ENCODE measurements around the gene ODF2. TPM values are rescaled to one million over a fixed set of nuclear protein-coding genes. Genes with fewer than 3 reads are reported as not detected.

ODF2 gene
- total and polyA plus RNA-seq, 2 experiments from 2014 or later, result 17.5 to 26.9 TPM

GRCh38 chr9:128512820-128513219, 57.0 kb downstream of the ODF2 start (continued):
- no peak for TF ChIP-seq ZNF462 (CRISPR knock-in tag; IDR thresholded peaks at IDR 0.05)
- no peak for TF ChIP-seq ZNF331 (CRISPR knock-in tag; IDR thresholded peaks at IDR 0.05; ENCODE audit: low read depth)
- TF ChIP-seq JUNB (IDR thresholded peaks at IDR 0.05; ENCODE audit: unreplicated experiment), result no peak
- TF ChIP-seq ZNF114 (CRISPR knock-in tag; IDR thresholded peaks at IDR 0.05), result no peak
- TF ChIP-seq REST (IDR thresholded peaks at IDR 0.05; ENCODE audit: unreplicated experiment), result no peak
- TF ChIP-seq POLR2AphosphoS5 (IDR thresholded peaks at IDR 0.05; ENCODE audit: low read depth), result no peak
- TF ChIP-seq CTCF (conservative IDR thresholded peaks at IDR 0.05; ENCODE audit: low read depth in 2 of 2), result no peak
- TF ChIP-seq NANOG (IDR thresholded peaks at IDR 0.05; ENCODE audit: borderline replicate concordance), result no peak

Data from GM23338 (cell line).